GM23338 (cell line): Measurements from ENCODE around the gene INHBC. TPM values are rescaled to one million over a fixed set of nuclear protein-coding genes. Genes with fewer than 3 reads are reported as not detected.
A peak's percentile ranks its signal among the peaks of the same experiment; 100 is the strongest.

ENCODE experiments used
- ATAC-seq: fragments of 200-7000 bp; cut with Tn5 transposase; 3 replicates; pipeline ENCODE4 v1.9.1; 2020
- DNase-seq: peaks from one replicate; pipeline ENCODE4 v3.0.0-alpha.2; 2015; ENCODE audit warnings: low spot score
- H2AFZ ChIP-seq: fragments of 200-600 bp; sonication (generic); 2 replicates; pipeline ENCODE4 v1.8.0; 2016; ENCODE audit warnings: antibody characterized with exemption, mild to moderate bottlenecking, moderate library complexity
- H3F3A ChIP-seq: fragments of 200-600 bp; sonication (generic); replicated peaks from 2 replicates; pipeline ENCODE4 v1.8.0; 2017; ENCODE audit warnings: antibody characterized with exemption, mixed run types, low read depth
- H3K27ac ChIP-seq: fragments of 200-600 bp; sonication (generic); 2 replicates; pipeline ENCODE4 v1.6.1; 2016; ENCODE audit warnings: low read depth
- H3K27me3 ChIP-seq: fragments of 200-600 bp; sonication (generic); 2 replicates; pipeline ENCODE4 v1.8.0; 2016; ENCODE audit warnings: mild to moderate bottlenecking, mixed run types, moderate library complexity; ENCODE audit not compliant: insufficient read depth
- H3K36me3 ChIP-seq: fragments of 200-600 bp; sonication (generic); 2 replicates; pipeline ENCODE4 v1.8.0; 2016; ENCODE audit warnings: mild to moderate bottlenecking; ENCODE audit not compliant: insufficient read depth
- H3K4me1 ChIP-seq: fragments of 200-600 bp; sonication (generic); 2 replicates; pipeline ENCODE4 v1.8.0; 2016; ENCODE audit warnings: mild to moderate bottlenecking, moderate library complexity; ENCODE audit not compliant: insufficient read depth
- H3K4me2 ChIP-seq: fragments of 200-600 bp; sonication (generic); 2 replicates; pipeline ENCODE4 v1.7.1; 2017; ENCODE audit warnings: mixed run types
- H3K4me3 ChIP-seq: fragments of 200-600 bp; sonication (generic); 2 replicates; pipeline ENCODE4 v1.6.1; 2016; ENCODE audit warnings: mixed run types
- H3K79me2 ChIP-seq: fragments of 200-600 bp; sonication (generic); replicated peaks from 2 replicates; pipeline ENCODE4 v1.8.0; 2017; ENCODE audit warnings: mild to moderate bottlenecking; ENCODE audit not compliant: insufficient read depth
- H3K9me2 ChIP-seq: fragments of 200-600 bp; sonication (generic); 2 replicates; pipeline ENCODE4 v1.8.0; 2017; ENCODE audit not compliant: insufficient read depth
- H4K20me1 ChIP-seq: fragments of 200-600 bp; sonication (generic); replicated peaks from 2 replicates; pipeline ENCODE4 v1.8.0; 2017; ENCODE audit warnings: mild to moderate bottlenecking; ENCODE audit not compliant: insufficient read depth
- H3K27ac Mint-ChIP-seq: 2 replicates; pipeline ENCODE4 v1.8.0; 2020; ENCODE audit warnings: inconsistent platforms, mild to moderate bottlenecking, moderate library complexity, mixed read lengths
- H3K27me3 Mint-ChIP-seq: 3 replicates; pipeline ENCODE4 v1.8.0; 2022; ENCODE audit warnings: low read depth, mild to moderate bottlenecking, moderate library complexity, mixed read lengths, inconsistent platforms; ENCODE audit not compliant: insufficient read depth, poor library complexity
- H3K36me3 Mint-ChIP-seq: 3 replicates; pipeline ENCODE4 v1.8.0; 2021; ENCODE audit warnings: low read depth, mild to moderate bottlenecking, inconsistent platforms, moderate library complexity, mixed read lengths
- H3K4me1 Mint-ChIP-seq: 3 replicates; pipeline ENCODE4 v1.8.0; 2020; ENCODE audit warnings: mild to moderate bottlenecking, inconsistent platforms, mixed read lengths
- H3K4me3 Mint-ChIP-seq: 3 replicates; pipeline ENCODE4 v1.8.0; 2021; ENCODE audit warnings: moderate library complexity, mild to moderate bottlenecking, inconsistent platforms, mixed read lengths
- H3K9me3 Mint-ChIP-seq: 3 replicates; pipeline ENCODE4 v1.8.0; 2020; ENCODE audit warnings: moderate library complexity, mild to moderate bottlenecking, inconsistent platforms, mixed read lengths
- CREB1 ChIP-seq: fragments of 250-450 bp; sonication (Bioruptor Pico); IDR thresholded peaks from 2 replicates; pipeline ENCODE4 v1.5.0; 2020; ENCODE audit warnings: low read depth, mild to moderate bottlenecking, moderate library complexity
- EZH2 ChIP-seq: fragments of 200-600 bp; sonication (generic); IDR thresholded peaks from one replicate; pipeline ENCODE4 v1.8.0; 2017; ENCODE audit warnings: antibody characterized with exemption, mild to moderate bottlenecking, low read depth; ENCODE audit not compliant: unreplicated experiment
- EZH2phosphoT487 ChIP-seq: fragments of 200-600 bp; sonication (generic); IDR thresholded peaks from one replicate; pipeline ENCODE4 v1.8.1; 2018; ENCODE audit warnings: antibody characterized with exemption; ENCODE audit not compliant: unreplicated experiment
- JUNB ChIP-seq: IDR thresholded peaks from one replicate; pipeline ENCODE4 v1.6.1; 2016; ENCODE audit warnings: antibody characterized with exemption; ENCODE audit not compliant: unreplicated experiment
- NANOG ChIP-seq: IDR thresholded peaks from 2 replicates; pipeline ENCODE4 v1.6.1; 2016; ENCODE audit warnings: antibody characterized with exemption, borderline replicate concordance
- POLR2AphosphoS5 ChIP-seq: IDR thresholded peaks from 2 replicates; pipeline ENCODE4 v1.6.1; 2016; ENCODE audit warnings: antibody characterized with exemption, low read depth
- STAT1 ChIP-seq: IDR thresholded peaks from one replicate; pipeline ENCODE4 v1.6.1; 2016; ENCODE audit warnings: antibody characterized with exemption; ENCODE audit not compliant: unreplicated experiment
- ZNF114 ChIP-seq: fragments of 250-450 bp; sonication (Bioruptor Pico); IDR thresholded peaks from 2 replicates; pipeline ENCODE4 v1.5.0; 2020; ENCODE audit warnings: mild to moderate bottlenecking, moderate library complexity
- ZNF331 ChIP-seq: fragments of 250-450 bp; sonication (Bioruptor Pico); IDR thresholded peaks from 2 replicates; pipeline ENCODE4 v1.5.0; 2020; ENCODE audit warnings: low read depth, mild to moderate bottlenecking, moderate library complexity
- polyA plus RNA-seq: library from polyadenylated mRNA; unstranded; fragments of >200 nt; fragmentation: Nextera tagmentation; extraction: Ambion mirVana; gene quantifications from 2 replicates; pipeline ENCODE4 v1.2.1, GENCODE V29; 2016
- total RNA-seq: library from RNA; depleted of rRNA; stranded (reverse); fragments of >200 nt; shearing (Covaris generic); gene quantifications from 2 replicates; pipeline ENCODE4 v1.2.3, GENCODE V29; 2014
- TF ChIP-seq, protein P1 (sequence below): fragments of 250-450 bp; sonication (Bioruptor Pico); IDR thresholded peaks from 2 replicates; pipeline ENCODE4 v1.5.0; 2020; ENCODE audit warnings: mild to moderate bottlenecking, moderate library complexity
- TF ChIP-seq, protein P2 (sequence below): IDR thresholded peaks from one replicate; pipeline ENCODE4 v1.6.1; 2018; ENCODE audit warnings: antibody characterized with exemption; ENCODE audit not compliant: unreplicated experiment
- TF ChIP-seq, protein P3 (sequence below): IDR thresholded peaks from 2 replicates; pipeline ENCODE4 v1.6.1; 2016; ENCODE audit warnings: antibody characterized with exemption

INHBC gene
- total and polyA plus RNA-seq, 2 experiments from 2014 or later = 0.53 TPM; not detected in 1

DNA sequence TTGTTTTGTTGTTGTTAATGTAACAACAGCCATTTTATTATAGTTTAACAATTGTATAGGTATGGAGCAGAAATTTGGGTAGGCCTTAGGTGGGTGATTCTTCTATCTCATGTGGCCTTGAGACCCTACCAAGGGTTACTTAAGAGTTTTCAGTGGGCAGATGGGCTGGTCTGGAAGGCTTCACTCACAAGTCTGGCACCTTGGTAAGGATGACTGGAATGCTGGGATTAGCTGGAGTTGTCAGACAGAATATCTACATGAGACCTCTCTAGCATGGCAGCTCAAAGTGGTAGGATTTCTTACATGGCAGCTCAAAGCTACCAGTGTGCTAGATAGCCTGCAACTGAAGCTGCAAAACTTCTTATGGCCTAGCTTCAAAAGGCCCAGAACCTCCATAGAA is 51.1 kb downstream of the INHBC start (continued):
- TF ChIP-seq, protein P1, sequence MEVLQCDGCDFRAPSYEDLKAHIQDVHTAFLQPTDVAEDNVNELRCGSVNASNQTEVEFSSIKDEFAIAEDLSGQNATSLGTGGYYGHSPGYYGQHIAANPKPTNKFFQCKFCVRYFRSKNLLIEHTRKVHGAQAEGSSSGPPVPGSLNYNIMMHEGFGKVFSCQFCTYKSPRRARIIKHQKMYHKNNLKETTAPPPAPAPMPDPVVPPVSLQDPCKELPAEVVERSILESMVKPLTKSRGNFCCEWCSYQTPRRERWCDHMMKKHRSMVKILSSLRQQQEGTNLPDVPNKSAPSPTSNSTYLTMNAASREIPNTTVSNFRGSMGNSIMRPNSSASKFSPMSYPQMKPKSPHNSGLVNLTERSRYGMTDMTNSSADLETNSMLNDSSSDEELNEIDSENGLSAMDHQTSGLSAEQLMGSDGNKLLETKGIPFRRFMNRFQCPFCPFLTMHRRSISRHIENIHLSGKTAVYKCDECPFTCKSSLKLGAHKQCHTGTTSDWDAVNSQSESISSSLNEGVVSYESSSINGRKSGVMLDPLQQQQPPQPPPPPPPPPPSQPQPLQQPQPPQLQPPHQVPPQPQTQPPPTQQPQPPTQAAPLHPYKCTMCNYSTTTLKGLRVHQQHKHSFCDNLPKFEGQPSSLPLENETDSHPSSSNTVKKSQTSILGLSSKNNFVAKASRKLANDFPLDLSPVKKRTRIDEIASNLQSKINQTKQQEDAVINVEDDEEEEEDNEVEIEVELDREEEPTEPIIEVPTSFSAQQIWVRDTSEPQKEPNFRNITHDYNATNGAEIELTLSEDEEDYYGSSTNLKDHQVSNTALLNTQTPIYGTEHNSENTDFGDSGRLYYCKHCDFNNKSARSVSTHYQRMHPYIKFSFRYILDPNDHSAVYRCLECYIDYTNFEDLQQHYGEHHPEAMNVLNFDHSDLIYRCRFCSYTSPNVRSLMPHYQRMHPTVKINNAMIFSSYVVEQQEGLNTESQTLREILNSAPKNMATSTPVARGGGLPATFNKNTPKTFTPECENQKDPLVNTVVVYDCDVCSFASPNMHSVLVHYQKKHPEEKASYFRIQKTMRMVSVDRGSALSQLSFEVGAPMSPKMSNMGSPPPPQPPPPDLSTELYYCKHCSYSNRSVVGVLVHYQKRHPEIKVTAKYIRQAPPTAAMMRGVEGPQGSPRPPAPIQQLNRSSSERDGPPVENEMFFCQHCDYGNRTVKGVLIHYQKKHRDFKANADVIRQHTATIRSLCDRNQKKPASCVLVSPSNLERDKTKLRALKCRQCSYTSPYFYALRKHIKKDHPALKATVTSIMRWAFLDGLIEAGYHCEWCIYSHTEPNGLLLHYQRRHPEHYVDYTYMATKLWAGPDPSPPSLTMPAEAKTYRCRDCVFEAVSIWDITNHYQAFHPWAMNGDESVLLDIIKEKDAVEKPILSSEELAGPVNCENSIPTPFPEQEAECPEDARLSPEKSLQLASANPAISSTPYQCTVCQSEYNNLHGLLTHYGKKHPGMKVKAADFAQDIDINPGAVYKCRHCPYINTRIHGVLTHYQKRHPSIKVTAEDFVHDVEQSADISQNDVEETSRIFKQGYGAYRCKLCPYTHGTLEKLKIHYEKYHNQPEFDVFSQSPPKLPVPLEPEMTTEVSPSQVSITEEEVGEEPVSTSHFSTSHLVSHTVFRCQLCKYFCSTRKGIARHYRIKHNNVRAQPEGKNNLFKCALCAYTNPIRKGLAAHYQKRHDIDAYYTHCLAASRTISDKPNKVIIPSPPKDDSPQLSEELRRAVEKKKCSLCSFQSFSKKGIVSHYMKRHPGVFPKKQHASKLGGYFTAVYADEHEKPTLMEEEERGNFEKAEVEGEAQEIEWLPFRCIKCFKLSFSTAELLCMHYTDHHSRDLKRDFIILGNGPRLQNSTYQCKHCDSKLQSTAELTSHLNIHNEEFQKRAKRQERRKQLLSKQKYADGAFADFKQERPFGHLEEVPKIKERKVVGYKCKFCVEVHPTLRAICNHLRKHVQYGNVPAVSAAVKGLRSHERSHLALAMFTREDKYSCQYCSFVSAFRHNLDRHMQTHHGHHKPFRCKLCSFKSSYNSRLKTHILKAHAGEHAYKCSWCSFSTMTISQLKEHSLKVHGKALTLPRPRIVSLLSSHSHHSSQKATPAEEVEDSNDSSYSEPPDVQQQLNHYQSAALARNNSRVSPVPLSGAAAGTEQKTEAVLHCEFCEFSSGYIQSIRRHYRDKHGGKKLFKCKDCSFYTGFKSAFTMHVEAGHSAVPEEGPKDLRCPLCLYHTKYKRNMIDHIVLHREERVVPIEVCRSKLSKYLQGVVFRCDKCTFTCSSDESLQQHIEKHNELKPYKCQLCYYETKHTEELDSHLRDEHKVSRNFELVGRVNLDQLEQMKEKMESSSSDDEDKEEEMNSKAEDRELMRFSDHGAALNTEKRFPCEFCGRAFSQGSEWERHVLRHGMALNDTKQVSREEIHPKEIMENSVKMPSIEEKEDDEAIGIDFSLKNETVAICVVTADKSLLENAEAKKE (CRISPR knock-in tag) = no peak
- TF ChIP-seq ZNF114 = no peak
- TF ChIP-seq EZH2 = no peak
- no peak for TF ChIP-seq ZNF331 (CRISPR knock-in tag)
- TF ChIP-seq POLR2AphosphoS5 = no peak
- no peak for TF ChIP-seq STAT1
- TF ChIP-seq NANOG = no peak

DNA sequence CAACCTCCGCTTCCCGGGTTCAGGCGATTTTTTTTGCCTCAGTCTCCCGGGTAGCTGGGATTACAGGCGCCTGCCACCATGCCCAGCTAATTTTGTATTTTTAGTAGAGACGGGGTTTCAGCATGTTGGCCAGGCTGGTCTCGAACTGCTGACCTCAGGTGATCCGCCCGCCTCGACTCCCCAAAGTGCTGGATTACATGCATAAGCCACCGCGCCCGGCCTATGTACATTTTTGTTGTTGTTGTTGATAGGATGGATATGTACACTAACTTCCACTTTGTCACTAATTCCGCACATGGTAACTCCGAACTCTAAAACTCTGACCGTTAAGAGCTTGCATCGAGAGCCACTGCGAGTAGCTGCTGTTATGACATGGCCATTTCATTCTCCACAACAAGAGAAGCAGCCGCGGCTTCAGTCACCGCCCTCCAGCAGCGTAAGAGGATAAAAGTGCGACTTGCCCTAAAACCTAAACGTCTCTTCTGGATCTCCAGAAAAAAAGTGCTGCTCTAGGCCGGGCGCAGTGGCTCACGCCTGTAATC is 52.5 kb downstream of the INHBC start:
- Histone ChIP-seq H3K4me2 (no peak overlapping the region), H3K9me2 (no peaks in the 10 kb centered on the region)
- H3K27ac Mint-ChIP-seq = no peak overlapping the region; the same call in 1 of the 2 replicates
- TF ChIP-seq, protein P2, sequence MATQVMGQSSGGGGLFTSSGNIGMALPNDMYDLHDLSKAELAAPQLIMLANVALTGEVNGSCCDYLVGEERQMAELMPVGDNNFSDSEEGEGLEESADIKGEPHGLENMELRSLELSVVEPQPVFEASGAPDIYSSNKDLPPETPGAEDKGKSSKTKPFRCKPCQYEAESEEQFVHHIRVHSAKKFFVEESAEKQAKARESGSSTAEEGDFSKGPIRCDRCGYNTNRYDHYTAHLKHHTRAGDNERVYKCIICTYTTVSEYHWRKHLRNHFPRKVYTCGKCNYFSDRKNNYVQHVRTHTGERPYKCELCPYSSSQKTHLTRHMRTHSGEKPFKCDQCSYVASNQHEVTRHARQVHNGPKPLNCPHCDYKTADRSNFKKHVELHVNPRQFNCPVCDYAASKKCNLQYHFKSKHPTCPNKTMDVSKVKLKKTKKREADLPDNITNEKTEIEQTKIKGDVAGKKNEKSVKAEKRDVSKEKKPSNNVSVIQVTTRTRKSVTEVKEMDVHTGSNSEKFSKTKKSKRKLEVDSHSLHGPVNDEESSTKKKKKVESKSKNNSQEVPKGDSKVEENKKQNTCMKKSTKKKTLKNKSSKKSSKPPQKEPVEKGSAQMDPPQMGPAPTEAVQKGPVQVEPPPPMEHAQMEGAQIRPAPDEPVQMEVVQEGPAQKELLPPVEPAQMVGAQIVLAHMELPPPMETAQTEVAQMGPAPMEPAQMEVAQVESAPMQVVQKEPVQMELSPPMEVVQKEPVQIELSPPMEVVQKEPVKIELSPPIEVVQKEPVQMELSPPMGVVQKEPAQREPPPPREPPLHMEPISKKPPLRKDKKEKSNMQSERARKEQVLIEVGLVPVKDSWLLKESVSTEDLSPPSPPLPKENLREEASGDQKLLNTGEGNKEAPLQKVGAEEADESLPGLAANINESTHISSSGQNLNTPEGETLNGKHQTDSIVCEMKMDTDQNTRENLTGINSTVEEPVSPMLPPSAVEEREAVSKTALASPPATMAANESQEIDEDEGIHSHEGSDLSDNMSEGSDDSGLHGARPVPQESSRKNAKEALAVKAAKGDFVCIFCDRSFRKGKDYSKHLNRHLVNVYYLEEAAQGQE = no peak
- no peak for TF ChIP-seq EZH2phosphoT487
- no peak for TF ChIP-seq POLR2AphosphoS5
- TF ChIP-seq CREB1 (CRISPR knock-in tag) = no peak
- no peak for TF ChIP-seq STAT1
- TF ChIP-seq JUNB = no peak
- TF ChIP-seq ZNF331 (CRISPR knock-in tag) = no peak
- no peak for TF ChIP-seq ZNF114
- TF ChIP-seq, protein P3, sequence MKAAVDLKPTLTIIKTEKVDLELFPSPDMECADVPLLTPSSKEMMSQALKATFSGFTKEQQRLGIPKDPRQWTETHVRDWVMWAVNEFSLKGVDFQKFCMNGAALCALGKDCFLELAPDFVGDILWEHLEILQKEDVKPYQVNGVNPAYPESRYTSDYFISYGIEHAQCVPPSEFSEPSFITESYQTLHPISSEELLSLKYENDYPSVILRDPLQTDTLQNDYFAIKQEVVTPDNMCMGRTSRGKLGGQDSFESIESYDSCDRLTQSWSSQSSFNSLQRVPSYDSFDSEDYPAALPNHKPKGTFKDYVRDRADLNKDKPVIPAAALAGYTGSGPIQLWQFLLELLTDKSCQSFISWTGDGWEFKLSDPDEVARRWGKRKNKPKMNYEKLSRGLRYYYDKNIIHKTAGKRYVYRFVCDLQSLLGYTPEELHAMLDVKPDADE = no peak

More for the DNA sequence above, 52.5 kb downstream of the INHBC start:
- no peaks in the 10 kb centered on the region for H3K9me3 Mint-ChIP-seq
- Histone ChIP-seq H3K27ac (no peak overlapping the region; the same call in 1 of the 2 replicates), H3K79me2 (peaks cover 30% of the 10 kb centered on the region), H2AFZ (no peak overlapping the region), H3K36me3 (peaks cover 34% of the 10 kb centered on the region), H3K4me1 (no peaks in the 10 kb centered on the region; the same call in 1 of the 2 replicates), H4K20me1 (peaks cover 34% of the 10 kb centered on the region), H3K4me3 (no peak overlapping the region), H3K27me3 (no peaks in the 10 kb centered on the region), H3F3A (peaks cover 34% of the 10 kb centered on the region)
- peaks cover 44% of the 10 kb centered on the region for H3K36me3 Mint-ChIP-seq
- ATAC-seq (no peak), DNase-seq (peak; percentile 37)
- H3K4me1 Mint-ChIP-seq = peaks cover 17% of the 10 kb centered on the region
- H3K4me3 Mint-ChIP-seq = peak overlapping the region; percentile 88
- H3K27me3 Mint-ChIP-seq = peaks cover 15% of the 10 kb centered on the region
